IMR-90 (cell line): ENCODE measurements around the gene PRPF40A. TPM values are rescaled to one million over a fixed set of nuclear protein-coding genes. Genes with fewer than 3 reads are reported as not detected.

Experiments used
- ATAC-seq: fragments of 200-7000 bp; cut with Tn5 transposase; 2 replicates; pipeline ENCODE4 v1.9.1; 2020; ENCODE audit warnings: low read depth, mild to moderate bottlenecking, moderate library complexity
- BruUV-seq: library from RNA; stranded (reverse); fragments of 400-500 nt; replicated peaks from 2 replicates; lab custom pipeline; 2021; lab: Mats Ljungman, UMichigan
- CTCF ChIA-PET: fragments of 300-600 bp; formaldehyde crosslinking; extraction: SDS; loops from one replicate; lab custom pipeline; 2021; ENCODE audit warnings: antibody characterized with exemption; lab: Yijun Ruan, JAX
- POLR2A ChIA-PET: fragments of 300-600 bp; sonication (Branson Sonifier 250); formaldehyde crosslinking; loops from one replicate; lab custom pipeline; 2022; ENCODE audit warnings: antibody characterized with exemption; ENCODE audit not compliant: unreplicated experiment; lab: Charles Lee
- DNase-seq: peaks from one replicate; pipeline ENCODE4 v3.0.0; 2013
- H2AFZ ChIP-seq: replicated peaks from 2 replicates; pipeline ENCODE3; 2013; ENCODE audit warnings: low read length, mild to moderate bottlenecking; ENCODE audit not compliant: poor library complexity
- H2AK5ac ChIP-seq: 2 replicates; pipeline ENCODE4 v1.6.1; 2013; ENCODE audit warnings: low read depth, low read length, inconsistent platforms
- H2AK9ac ChIP-seq: replicated peaks from 2 replicates; pipeline ENCODE3; 2013; ENCODE audit warnings: mild to moderate bottlenecking, low read depth, low read length, moderate library complexity; ENCODE audit not compliant: poor library complexity
- H2BK120ac ChIP-seq: 2 replicates; pipeline ENCODE4 v1.6.1; 2013; ENCODE audit warnings: low read depth, low read length, inconsistent platforms
- H2BK15ac ChIP-seq: 3 replicates; pipeline ENCODE4 v1.6.1; 2013; ENCODE audit warnings: low read depth, low read length, inconsistent platforms
- H2BK20ac ChIP-seq: 2 replicates; pipeline ENCODE4 v1.6.1; 2013; ENCODE audit warnings: low read depth, mild to moderate bottlenecking, inconsistent platforms, low read length, moderate library complexity
- H2BK5ac ChIP-seq: 2 replicates; pipeline ENCODE4 v1.6.1; 2013; ENCODE audit warnings: mild to moderate bottlenecking, low read depth, low read length, inconsistent platforms; ENCODE audit not compliant: poor library complexity, severe bottlenecking
- H3K14ac ChIP-seq: replicated peaks from 2 replicates; pipeline ENCODE4 v1.6.1; 2013; ENCODE audit warnings: low read depth, low read length, inconsistent platforms
- H3K18ac ChIP-seq: 2 replicates; pipeline ENCODE4 v1.6.1; 2013; ENCODE audit warnings: low read depth, low read length, control low read depth
- H3K23ac ChIP-seq: 2 replicates; pipeline ENCODE4 v1.6.1; 2013; ENCODE audit warnings: low read depth, low read length, inconsistent platforms
- H3K27ac ChIP-seq: 2 replicates; pipeline ENCODE4 v1.5.1; 2013; ENCODE audit warnings: mild to moderate bottlenecking, control low read depth, low read length; ENCODE audit not compliant: insufficient read depth
- H3K27me3 ChIP-seq: 2 replicates; pipeline ENCODE4 v1.6.1; 2013; ENCODE audit warnings: low read length; ENCODE audit not compliant: control insufficient read depth, insufficient read depth
- H3K36me3 ChIP-seq: 2 replicates; pipeline ENCODE4 v1.6.1; 2013; ENCODE audit warnings: low read length, mixed read lengths; ENCODE audit not compliant: control insufficient read depth, insufficient read depth
- H3K4ac ChIP-seq: 2 replicates; pipeline ENCODE4 v1.6.1; 2013; ENCODE audit warnings: low read depth, low read length, inconsistent platforms
- H3K4me1 ChIP-seq: 2 replicates; pipeline ENCODE4 v1.6.1; 2013; ENCODE audit warnings: low read length, mixed read lengths; ENCODE audit not compliant: control insufficient read depth, insufficient read depth
- H3K4me2 ChIP-seq: 2 replicates; pipeline ENCODE4 v1.6.1; 2013; ENCODE audit warnings: low read depth, mild to moderate bottlenecking, control low read depth, low read length, moderate library complexity
- H3K4me3 ChIP-seq: 2 replicates; pipeline ENCODE4 v1.5.1; 2013; ENCODE audit warnings: low read depth, mild to moderate bottlenecking, control low read depth, low read length, moderate library complexity; ENCODE audit not compliant: insufficient read depth
- H3K56ac ChIP-seq: 2 replicates; pipeline ENCODE4 v1.6.1; 2013; ENCODE audit warnings: low read length, inconsistent platforms; ENCODE audit not compliant: insufficient read depth; ENCODE audit errors: extremely low read depth
- H3K79me1 ChIP-seq, 2 experiments: 2 replicates each; pipeline ENCODE4 v1.6.1; 2013; ENCODE audit warnings: low read length in 2 of 2, inconsistent platforms in 1 of 2, low read depth in 1 of 2
- H3K9ac ChIP-seq: 2 replicates; pipeline ENCODE4 v1.6.1; 2013; ENCODE audit warnings: low read depth, low read length, control low read depth
- H3K9me1 ChIP-seq: 2 replicates; pipeline ENCODE4 v1.6.1; 2013; ENCODE audit warnings: low read length, inconsistent platforms; ENCODE audit not compliant: insufficient read depth
- H3K9me3 ChIP-seq: 2 replicates; pipeline ENCODE4 v1.6.1; 2013; ENCODE audit warnings: low read length; ENCODE audit not compliant: control insufficient read depth, insufficient read depth
- H4K20me1 ChIP-seq: 2 replicates; pipeline ENCODE4 v1.6.1; 2013; ENCODE audit warnings: low read length, inconsistent platforms; ENCODE audit not compliant: insufficient read depth
- H4K5ac ChIP-seq: 2 replicates; pipeline ENCODE4 v1.6.1; 2013; ENCODE audit warnings: mild to moderate bottlenecking, low read depth, low read length, control low read depth
- H4K8ac ChIP-seq, 2 experiments: 2 replicates each; pipeline ENCODE4 v1.6.1; 2013; ENCODE audit warnings: low read depth in 2 of 2, low read length in 2 of 2, control low read depth in 1 of 2, inconsistent platforms in 1 of 2
- H4K91ac ChIP-seq: 2 replicates; pipeline ENCODE4 v1.6.1; 2013; ENCODE audit warnings: low read depth, low read length, inconsistent platforms; ENCODE audit not compliant: insufficient read depth
- BHLHE40 ChIP-seq: fragments of 150-350 bp; IDR thresholded peaks from 2 replicates; pipeline ENCODE4 v1.6.1; 2016; ENCODE audit warnings: mild to moderate bottlenecking, low read depth, low read length
- CEBPB ChIP-seq: IDR thresholded peaks from 2 replicates; pipeline ENCODE4 v1.6.1; 2012; ENCODE audit warnings: low read depth, low read length, improper control_type of control experiment
- CHD1 ChIP-seq: IDR thresholded peaks from 2 replicates; pipeline ENCODE4 v1.6.1; 2012; ENCODE audit warnings: low read depth, low read length, improper control_type of control experiment
- CTCF ChIP-seq: conservative IDR thresholded peaks from 2 replicates; pipeline ENCODE4 v1.5.1; 2012; ENCODE audit warnings: mild to moderate bottlenecking, low read depth, low read length, improper control_type of control experiment
- ELK1 ChIP-seq: fragments of 150-350 bp; IDR thresholded peaks from 2 replicates; pipeline ENCODE4 v1.6.1; 2016; ENCODE audit warnings: low read depth, mild to moderate bottlenecking, low read length, moderate library complexity, borderline replicate concordance
- FOS ChIP-seq: fragments of 150-350 bp; IDR thresholded peaks from 2 replicates; pipeline ENCODE4 v1.6.1; 2016; ENCODE audit warnings: low read depth, low read length
- MAFK ChIP-seq: IDR thresholded peaks from 2 replicates; pipeline ENCODE4 v1.6.1; 2012; ENCODE audit warnings: low read depth, low read length, improper control_type of control experiment
- MAZ ChIP-seq: IDR thresholded peaks from 2 replicates; pipeline ENCODE4 v1.6.1; 2012; ENCODE audit warnings: low read depth, mild to moderate bottlenecking, low read length, improper control_type of control experiment, moderate library complexity, borderline replicate concordance
- MXI1 ChIP-seq: IDR thresholded peaks from 2 replicates; pipeline ENCODE4 v1.6.1; 2012; ENCODE audit warnings: low read depth, mild to moderate bottlenecking, low read length, moderate library complexity, borderline replicate concordance
- NFE2L2 ChIP-seq: fragments of 150-350 bp; IDR thresholded peaks from 2 replicates; pipeline ENCODE4 v1.6.1; 2016; ENCODE audit warnings: low read depth, mild to moderate bottlenecking, low read length
- POLR2A ChIP-seq: IDR thresholded peaks from 2 replicates; pipeline ENCODE4 v1.6.1; 2012; ENCODE audit warnings: mild to moderate bottlenecking, low read depth, low read length
- RAD21 ChIP-seq: IDR thresholded peaks from 2 replicates; pipeline ENCODE4 v1.6.1; 2012; ENCODE audit warnings: low read length, improper control_type of control experiment
- RCOR1 ChIP-seq: IDR thresholded peaks from 2 replicates; pipeline ENCODE4 v1.6.1; 2012; ENCODE audit warnings: mild to moderate bottlenecking, low read length, improper control_type of control experiment; ENCODE audit not compliant: insufficient replicate concordance
- RFX5 ChIP-seq: IDR thresholded peaks from 2 replicates; pipeline ENCODE4 v1.8.0; 2012; ENCODE audit warnings: low read depth, mild to moderate bottlenecking, low read length, moderate library complexity
- SMC3 ChIP-seq: fragments of 150-350 bp; IDR thresholded peaks from 2 replicates; pipeline ENCODE4 v1.6.1; 2016; ENCODE audit warnings: low read depth, mild to moderate bottlenecking, antibody characterized with exemption, low read length, moderate library complexity
- USF2 ChIP-seq: fragments of 150-350 bp; IDR thresholded peaks from 2 replicates; pipeline ENCODE4 v1.6.1; 2017; ENCODE audit warnings: mild to moderate bottlenecking, antibody characterized with exemption, low read length, low read depth
- WGBS, 2 experiments: methylation state at CpG; one replicate each; pipeline versions ENCODE4 v1.1.5 to v1.1.7; 2013; ENCODE audit warnings: missing lambda C conversion rate in 2 of 2; ENCODE audit not compliant: insufficient read length in 1 of 2; ENCODE audit errors: extremely low coverage in 2 of 2; 5-methylcytosine and 5-hydroxymethylcytosine counted together
- dilution Hi-C: fragments of 300-500 bp; cut with HindIII; formaldehyde crosslinking; loops from one replicate; pipeline ENCODE4 v1.14.3; 2018; ENCODE audit warnings: low sequenced_read_pairs; ENCODE audit not compliant: unreplicated experiment
- in situ Hi-C: fragments of 300-500 bp; cut with MboI; formaldehyde crosslinking; loops from 3 replicates; pipeline ENCODE4 v1.14.3; 2019; ENCODE audit warnings: low sequenced_read_pairs, inconsistent platforms, mixed read lengths
- intact Hi-C: fragments of 100-400 bp; cut with micrococcal nuclease; formaldehyde crosslinking; loops from 2 replicates; pipeline ENCODE4 v1.10.0; 2022
- polyA plus RNA-seq, 3 experiments: library from polyadenylated mRNA; depleted of rRNA; stranded (reverse); fragments of >200 nt; gene quantifications; 2 replicates each; pipeline ENCODE4 v1.2.3, GENCODE V29; 2012; ENCODE audit warnings: low replicate concordance in 1 of 3
- total RNA-seq: library from RNA; depleted of rRNA; stranded (reverse); fragments of >200 nt; gene quantifications from 2 replicates; pipeline ENCODE4 v1.2.3, GENCODE V29; 2012

Gene PRPF40A
- total and polyA plus RNA-seq, 2 of the 4 experiments (the other 2 are of a cell fraction): 49.1 to 150 TPM

GRCh38 chr2:152603166-152603565 lies 114.1 kb downstream of the PRPF40A start:
- H2AK9ac ChIP-seq: no peak overlapping the region
- no peaks in the 10 kb centered on the region; the same call in 1 of the 2 replicates for H3K9me1 ChIP-seq
- no CpG with 5 or more reads among the region's 3 CpGs for WGBS, 2 experiments
- no peaks in the 10 kb centered on the region for H3K9me3 ChIP-seq
- no peak overlapping the region for H3K4ac ChIP-seq
- no peak for ATAC-seq
- H3K79me1 ChIP-seq: no peaks in the 10 kb centered on the region
- no peak overlapping the region for H3K18ac ChIP-seq
- H3K27ac ChIP-seq: no peak overlapping the region
- H2BK120ac ChIP-seq: no peak overlapping the region
- no peak overlapping the region for H2AFZ ChIP-seq
- ChIA-PET POLR2A (no interaction called here), CTCF (no interaction called here)
- H3K27me3 ChIP-seq: no peaks in the 10 kb centered on the region
- no peak overlapping the region for H4K8ac ChIP-seq
- dilution Hi-C loops: no loop called here
- intact Hi-C loops: no loop called here
- no peak overlapping the region for H3K4me3 ChIP-seq
- H4K91ac ChIP-seq: no peak overlapping the region
- no peak overlapping the region for H2AK5ac ChIP-seq
- in situ Hi-C loops: no loop called here
- H3K56ac ChIP-seq: no peak overlapping the region
- H2BK20ac ChIP-seq: no peak overlapping the region
- no peak overlapping the region for H3K14ac ChIP-seq
- no peak overlapping the region for H4K5ac ChIP-seq
- no peak overlapping the region for H3K9ac ChIP-seq
- H2BK15ac ChIP-seq: no peak overlapping the region
- no peak overlapping the region for H3K4me2 ChIP-seq
- TF ChIP-seq CTCF (no peak), MXI1 (no peak), CHD1 (no peak), ELK1 (no peak), RCOR1 (no peak), MAFK (no peak), USF2 (no peak), POLR2A (no peak), FOS (no peak), CEBPB (no peak), MAZ (no peak), RFX5 (no peak), SMC3 (no peak), RAD21 (no peak), NFE2L2 (no peak), BHLHE40 (no peak)
- no peak overlapping the region for H3K23ac ChIP-seq
- peaks cover 4% of the 10 kb centered on the region for H3K4me1 ChIP-seq
- no peak overlapping the region for H2BK5ac ChIP-seq
- H3K36me3 ChIP-seq: no peaks in the 10 kb centered on the region; the same call in 1 of the 2 replicates
- no TSS peak for BruUV-seq
- no peak for DNase-seq
- H4K20me1 ChIP-seq: no peaks in the 10 kb centered on the region
